Skin epidermis (tissue), 12 donors: ENCODE measurements around the gene MOXD1.

Source experiments
- H3K27ac ChIP-seq, 21 experiments: fragments of 200-600 bp; sonication (generic) in 11 of 21; one replicate each; pipeline ENCODE4 v1.5.0; 2020; ENCODE audit warnings: mild to moderate bottlenecking in 3 of 21, inconsistent platforms in 2 of 21, moderate library complexity in 2 of 21
- H3K4me3 ChIP-seq, 7 experiments: fragments of 200-600 bp; sonication (generic) in 2 of 7; one replicate each; pipeline ENCODE4 v1.5.0; 2020; ENCODE audit warnings: inconsistent platforms in 2 of 7, mild to moderate bottlenecking in 2 of 7, moderate library complexity in 1 of 7

The MOXD1 gene

DNA sequence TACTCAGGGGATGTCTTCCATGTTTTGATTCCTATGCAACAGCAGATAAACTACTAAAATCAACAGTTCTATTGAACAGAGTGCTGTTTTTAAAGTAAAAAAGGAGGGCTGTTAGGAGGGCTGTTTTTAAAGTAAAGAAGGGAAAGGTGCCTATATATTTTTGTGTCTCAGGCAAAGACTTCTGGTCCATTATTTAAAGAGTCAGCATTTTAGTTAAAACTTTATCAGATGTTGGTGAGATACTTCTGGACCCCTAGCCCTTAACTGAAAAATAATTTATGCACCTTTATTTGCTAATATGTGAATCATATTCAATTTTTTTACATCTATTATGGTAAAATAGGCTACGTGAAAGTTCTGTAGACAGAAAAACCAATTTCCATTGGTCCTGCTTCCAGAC lies 144.8 kb downstream of the MOXD1 start:
- Histone ChIP-seq H3K4me3 (no peak overlapping the region), H3K27ac (no peak overlapping the region)

DNA sequence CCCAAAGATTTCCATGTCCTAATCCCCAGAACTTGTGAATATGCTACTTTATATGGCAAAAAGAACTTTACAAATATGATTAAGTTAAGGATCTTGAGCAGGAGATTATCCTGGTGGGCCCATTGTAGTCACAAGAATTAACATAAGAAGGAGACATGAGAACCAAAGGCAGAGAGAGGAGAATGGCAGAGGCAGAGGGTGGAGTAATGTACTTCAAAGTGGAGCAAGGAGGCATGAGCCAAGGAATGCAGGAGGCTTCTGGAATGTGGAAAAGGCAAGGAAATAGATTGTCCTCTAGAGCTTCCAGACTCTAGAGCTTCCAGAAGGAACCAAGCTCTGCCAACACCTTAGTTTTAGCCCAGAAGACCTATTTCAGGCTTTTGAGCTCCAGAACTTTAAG lies 147.4 kb downstream of the MOXD1 start:
- no peak overlapping the region for H3K4me3 ChIP-seq
- H3K27ac ChIP-seq: peak overlapping the region in 1 of 21 experiments; percentile 8

DNA sequence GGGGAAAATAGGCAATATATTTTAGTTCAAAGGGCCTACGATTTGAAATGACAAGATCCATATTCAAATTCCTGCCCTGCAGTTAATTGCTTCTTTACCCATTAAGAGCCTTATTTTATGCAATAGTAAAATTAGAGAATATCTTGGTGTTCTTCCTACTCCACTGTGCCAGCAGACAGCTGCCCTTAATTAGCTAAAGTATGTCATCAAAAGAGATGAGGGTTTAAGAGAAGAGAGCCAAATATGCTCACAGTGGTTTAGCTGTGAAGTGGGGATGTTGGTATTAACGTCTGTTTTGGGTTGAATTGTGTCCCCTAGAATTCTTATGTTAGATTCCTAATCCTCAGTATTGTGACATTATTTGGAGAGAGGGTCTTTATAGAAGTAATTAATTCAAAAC lies 148.1 kb downstream of the MOXD1 start:
- H3K27ac ChIP-seq: peak overlapping the region in 1 of 21 experiments; percentile 68
- H3K4me3 ChIP-seq: no peak overlapping the region

DNA sequence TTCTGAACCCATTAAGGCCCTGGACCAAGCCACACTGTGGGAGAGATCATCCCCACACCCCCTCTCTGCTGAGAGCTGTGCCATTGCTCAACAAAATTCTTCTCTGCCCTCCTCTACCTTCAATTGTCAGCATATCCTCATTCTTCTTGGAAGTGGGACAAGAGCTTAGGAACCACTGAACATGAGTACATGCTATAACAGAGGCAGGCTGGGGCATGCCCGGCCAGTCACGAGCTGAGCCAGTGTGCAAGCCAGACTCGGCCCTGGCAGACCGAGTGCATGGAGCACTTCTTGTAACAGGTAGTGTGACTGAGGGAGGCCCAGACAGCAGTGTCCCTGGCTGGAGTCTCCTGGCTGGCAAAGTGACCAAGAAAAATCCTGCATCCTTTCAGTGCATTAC lies 149.2 kb downstream of the MOXD1 start:
- H3K4me3 ChIP-seq: no peak overlapping the region
- peak overlapping the region in 4 of 21 experiments; percentile 4 to 68 (median 44) for H3K27ac ChIP-seq

DNA sequence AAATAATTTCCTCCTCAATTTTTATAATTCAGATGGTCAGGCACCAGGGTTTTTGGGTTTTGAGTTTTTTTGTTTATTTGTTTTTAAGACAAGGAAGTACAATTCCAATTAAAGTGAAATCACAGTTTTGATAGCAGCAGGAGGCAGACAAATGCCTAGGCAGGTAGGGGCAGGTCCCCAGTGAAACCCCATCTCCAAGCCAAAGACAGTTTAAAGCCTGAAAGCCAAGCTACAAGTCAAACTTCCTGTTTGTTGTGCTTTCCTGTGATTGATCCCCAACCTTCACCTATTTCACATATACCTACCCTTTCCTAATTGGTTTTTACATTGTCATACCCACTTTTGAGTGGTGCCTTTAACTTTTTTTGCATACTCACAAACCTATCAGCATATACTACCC lies 149.6 kb downstream of the MOXD1 start:
- Histone ChIP-seq H3K4me3 (no peak overlapping the region), H3K27ac (peak overlapping the region in 4 of 21 experiments; percentile 4 to 68 (median 44))

DNA sequence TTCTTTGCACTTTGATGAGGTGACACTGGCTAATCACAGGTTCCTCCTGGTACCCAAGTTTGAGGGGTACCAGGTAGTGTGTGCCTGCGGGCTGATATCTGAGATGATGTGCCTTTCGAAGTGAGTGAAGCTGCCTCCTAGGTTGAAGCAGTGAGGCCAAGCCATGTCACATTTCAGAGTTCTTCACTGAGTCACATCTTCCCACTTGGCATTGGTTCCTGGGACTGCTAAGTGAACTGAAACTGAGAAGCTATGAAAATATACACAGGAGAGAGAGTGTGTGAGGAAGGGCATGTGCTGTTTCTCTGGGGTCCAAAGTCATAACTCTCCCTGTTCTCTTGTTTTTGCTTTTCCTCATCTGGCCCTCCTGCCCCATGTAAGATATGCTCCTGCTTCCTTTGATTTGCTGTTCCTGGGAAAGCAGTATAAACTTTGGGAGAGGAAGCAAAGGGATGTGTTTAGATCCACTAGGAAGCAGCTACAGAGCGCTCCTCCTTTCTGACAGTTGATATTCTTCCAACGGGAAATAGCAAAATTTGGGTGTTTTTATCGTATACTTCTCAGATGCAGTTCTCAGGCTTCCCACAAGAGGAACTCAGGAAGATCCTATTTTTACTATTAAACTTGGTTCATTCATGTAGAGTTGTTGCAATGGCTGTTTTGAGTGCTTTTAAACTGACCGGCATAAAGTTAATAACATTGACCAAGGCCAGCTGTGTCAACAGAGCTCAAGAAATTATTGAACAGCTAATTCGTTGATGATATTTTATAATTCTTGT lies 153.7 kb downstream of the MOXD1 start:
- H3K27ac ChIP-seq: no peak overlapping the region
- no peak overlapping the region for H3K4me3 ChIP-seq

DNA sequence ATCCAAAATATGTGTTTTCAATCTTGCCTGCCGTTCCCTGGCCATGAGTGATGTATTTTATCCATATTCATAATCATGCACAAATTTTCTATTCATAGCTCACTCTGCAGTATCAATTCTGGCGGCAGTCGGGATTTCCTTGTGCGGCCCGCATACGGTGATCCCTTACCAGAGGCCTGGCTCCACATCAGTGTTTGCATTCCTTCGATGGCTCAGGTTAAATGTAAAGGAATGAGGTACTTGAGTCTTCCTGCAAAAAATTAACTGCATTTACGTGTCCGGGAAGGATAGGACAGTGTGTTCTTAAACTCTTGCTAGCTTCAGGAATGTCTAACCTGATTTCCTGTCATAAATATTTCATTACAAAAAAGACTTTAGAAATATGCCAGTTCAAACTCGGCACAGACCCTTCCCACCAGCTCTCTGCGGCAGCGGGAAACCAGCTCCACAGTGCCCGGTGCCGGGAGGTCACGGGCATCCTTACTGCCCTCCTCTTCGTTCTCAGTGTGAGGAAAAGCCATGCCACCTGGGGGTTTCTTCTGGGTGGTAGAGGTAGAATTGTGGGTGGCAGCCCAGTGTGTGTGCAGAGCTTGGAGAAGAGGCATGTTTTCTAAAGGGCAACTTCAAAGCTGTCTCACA lies 154.5 kb downstream of the MOXD1 start:
- H3K27ac ChIP-seq: no peak overlapping the region
- H3K4me3 ChIP-seq: no peak overlapping the region

DNA sequence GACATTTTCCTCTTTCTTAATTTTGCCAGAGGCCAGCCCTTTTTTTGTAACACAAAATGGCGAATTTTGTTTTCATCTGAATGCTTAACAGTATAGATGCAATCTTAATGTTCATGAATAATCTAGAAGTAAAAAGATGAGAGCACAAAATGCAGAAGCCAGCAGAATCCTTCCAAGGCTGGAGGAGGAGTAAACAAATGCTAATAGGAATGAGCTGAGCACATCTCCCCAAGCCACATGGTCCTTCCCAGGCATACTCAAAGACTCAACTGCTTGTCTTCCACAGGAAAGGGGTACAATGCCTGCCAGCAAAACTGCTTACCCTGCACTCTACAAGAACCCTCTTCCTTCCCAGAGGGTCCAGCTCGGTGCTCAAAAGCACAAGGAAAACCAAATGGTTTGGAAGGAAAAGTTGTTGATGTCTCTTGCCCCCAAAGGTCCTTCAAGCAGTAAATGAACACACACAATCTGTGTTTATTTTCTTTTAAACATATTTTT lies 155.1 kb downstream of the MOXD1 start:
- Histone ChIP-seq H3K4me3 (no peak overlapping the region), H3K27ac (no peak overlapping the region)
